SU-DHL-6 (cell line): ENCODE results near the gene TNNI2.
"Not testable (repeated sequence)": the region's sequence is repeated elsewhere in the genome, so short reads cannot be mapped to it uniquely, and the experiment has no call there.

ENCODE experiments used
- H2AFZ ChIP-seq: fragments of 200-600 bp; sonication (generic); 2 replicates; pipeline ENCODE4 v1.6.1; 2014; ENCODE audit warnings: low read depth, mild to moderate bottlenecking, moderate library complexity, mixed read lengths, antibody characterized with exemption, low read length; ENCODE audit not compliant: severe bottlenecking
- H3F3A ChIP-seq: fragments of 200-600 bp; shearing (Covaris generic); 2 replicates; pipeline ENCODE4 v1.6.0; 2016; ENCODE audit warnings: antibody characterized with exemption, mild to moderate bottlenecking; ENCODE audit not compliant: insufficient read depth
- H3K27ac ChIP-seq: fragments of 200-600 bp; sonication (generic); 2 replicates; pipeline ENCODE4 v1.5.1; 2016; ENCODE audit warnings: low read depth, mild to moderate bottlenecking, low read length, moderate library complexity, mixed read lengths
- H3K27me3 ChIP-seq: fragments of 200-600 bp; sonication (generic), shearing (Covaris generic); 2 replicates; pipeline ENCODE4 v1.6.0; 2014; ENCODE audit warnings: mild to moderate bottlenecking, low read length
- H3K36me3 ChIP-seq: fragments of 200-600 bp; sonication (generic); 2 replicates; pipeline ENCODE4 v1.6.1; 2014; ENCODE audit warnings: mild to moderate bottlenecking, low read length, mixed read lengths
- H3K4me2 ChIP-seq: fragments of 300-600, 200-600 bp; shearing (Covaris generic), sonication (generic); 2 replicates; pipeline ENCODE4 v1.6.0; 2014; ENCODE audit warnings: low read length, low read depth, mild to moderate bottlenecking; ENCODE audit not compliant: poor library complexity, severe bottlenecking
- H3K4me3 ChIP-seq: fragments of 200-600 bp; sonication (generic); 2 replicates; pipeline ENCODE4 v1.5.1; 2014; ENCODE audit warnings: antibody characterized with exemption, low read length, mild to moderate bottlenecking, mixed read lengths; ENCODE audit not compliant: insufficient read depth, poor library complexity, severe bottlenecking
- H3K79me2 ChIP-seq: fragments of 200-600 bp; sonication (generic); 2 replicates; pipeline ENCODE4 v1.6.1; 2014; ENCODE audit warnings: mild to moderate bottlenecking, low read length, moderate library complexity; ENCODE audit not compliant: insufficient read depth
- H3K9ac ChIP-seq: fragments of 200-600 bp; sonication (generic); 2 replicates; pipeline ENCODE4 v1.7.0; 2014; ENCODE audit warnings: mild to moderate bottlenecking, low read length
- H3K9me2 ChIP-seq: fragments of 200-600 bp; sonication (generic); replicated peaks from 2 replicates; pipeline ENCODE4 v1.6.1; 2014; ENCODE audit warnings: low read length; ENCODE audit not compliant: insufficient read depth
- H3K9me3 ChIP-seq: fragments of 200-600 bp; sonication (generic); 2 replicates; pipeline ENCODE4 v1.6.1; 2014; ENCODE audit warnings: low read length, mixed read lengths; ENCODE audit not compliant: insufficient read depth
- H4K20me1 ChIP-seq: fragments of 200-600 bp; sonication (generic); 2 replicates; pipeline ENCODE4 v1.6.1; 2014; ENCODE audit warnings: low read depth, mild to moderate bottlenecking, antibody characterized with exemption, low read length, moderate library complexity, mixed read lengths
- CTCF ChIP-seq: fragments of 200-600 bp; sonication (generic); IDR thresholded peaks from one replicate; pipeline ENCODE4 v1.5.1; 2017; ENCODE audit warnings: antibody characterized with exemption, mild to moderate bottlenecking, low read length, moderate library complexity; ENCODE audit not compliant: insufficient read depth, poor library complexity, severe bottlenecking
- EZH2phosphoT487 ChIP-seq: fragments of 200-600 bp; sonication (generic), shearing (Covaris generic); conservative IDR thresholded peaks from 2 replicates; pipeline ENCODE4 v1.6.1; 2018; ENCODE audit warnings: mild to moderate bottlenecking, antibody characterized with exemption, low read length, moderate library complexity, mixed read lengths

The TNNI2 gene

GRCh38 chr11:1796413-1797011 is 42.3 kb upstream of the TNNI2 start:
- H3K27me3 ChIP-seq = no peaks in the 10 kb centered on the region
- TF ChIP-seq CTCF = no peak
- no peak for TF ChIP-seq EZH2phosphoT487

GRCh38 chr11:1797391-1798125 is 41.2 kb upstream of the TNNI2 start:
- Histone ChIP-seq H3K9me2 (no peaks in the 10 kb centered on the region), H2AFZ (no peak overlapping the region), H3K27ac (no peak overlapping the region), H3K36me3 (no peaks in the 10 kb centered on the region), H3K27me3 (no peaks in the 10 kb centered on the region), H3K79me2 (no peaks in the 10 kb centered on the region), H4K20me1 (peaks cover 5% of the 10 kb centered on the region; the same call in 1 of the 2 replicates), H3K4me2 (no peak overlapping the region), H3F3A (no peaks in the 10 kb centered on the region), H3K9me3 (no peaks in the 10 kb centered on the region), H3K9ac (no peak overlapping the region), H3K4me3 (no peak overlapping the region)
- no peak for TF ChIP-seq CTCF
- no peak for TF ChIP-seq EZH2phosphoT487

More at GRCh38 chr11:1796413-1797011, 42.3 kb upstream of the TNNI2 start:
- H3K4me3 ChIP-seq = no peak overlapping the region
- peaks cover 5% of the 10 kb centered on the region; the same call in 1 of the 2 replicates for H4K20me1 ChIP-seq
- H3K9ac ChIP-seq = no peak overlapping the region
- no peak overlapping the region for H3K4me2 ChIP-seq
- no peaks in the 10 kb centered on the region for H3K79me2 ChIP-seq
- no peaks in the 10 kb centered on the region for H3K9me2 ChIP-seq
- H2AFZ ChIP-seq = no peak overlapping the region
- no peaks in the 10 kb centered on the region for H3K36me3 ChIP-seq
- no peaks in the 10 kb centered on the region for H3F3A ChIP-seq
- H3K9me3 ChIP-seq = no peaks in the 10 kb centered on the region
- no peak overlapping the region for H3K27ac ChIP-seq

- TF ChIP-seq EZH2phosphoT487 (no peak), CTCF (no peak)
- Histone ChIP-seq H4K20me1 (no peaks in the 10 kb centered on the region), H3K9ac (no peak overlapping the region), H3K79me2 (no peaks in the 10 kb centered on the region), H3K36me3 (no peaks in the 10 kb centered on the region), H2AFZ (no peak overlapping the region), H3F3A (no peaks in the 10 kb centered on the region), H3K27ac (no peak overlapping the region), H3K9me2 (no peaks in the 10 kb centered on the region), H3K4me3 (no peak overlapping the region), H3K27me3 (no peaks in the 10 kb centered on the region), H3K9me3 (no peaks in the 10 kb centered on the region), H3K4me2 (no peak overlapping the region)
These were observed 35.5 kb upstream of the TNNI2 start for GRCh38 chr11:1803246-1803645.

GRCh38 chr11:1803835-1804519 is 34.8 kb upstream of the TNNI2 start:
- not testable (repeated sequence) for H3K9ac ChIP-seq, H3K27me3 ChIP-seq, H3K4me3 ChIP-seq, H4K20me1 ChIP-seq, H2AFZ ChIP-seq, H3K9me2 ChIP-seq, H3K36me3 ChIP-seq, H3K4me2 ChIP-seq, H3K27ac ChIP-seq, H3F3A ChIP-seq, H3K79me2 ChIP-seq, H3K9me3 ChIP-seq
